Suprapubic skin (tissue), 3 donors: Measurements from ENCODE around the gene PDGFC.

Experiments used
- EP300 ChIP-seq: sonication (generic); formaldehyde crosslinking; IDR thresholded peaks from one replicate; pipeline ENCODE4 v1.6.1; 2017; ENCODE audit warnings: antibody characterized with exemption
- POLR2A ChIP-seq, 2 donors: fragments of 450-650 bp; IDR thresholded peaks; one replicate each; pipeline ENCODE4 v1.6.1; 2017; ENCODE audit warnings: antibody characterized with exemption in 2 of 2, mild to moderate bottlenecking in 2 of 2, moderate library complexity in 2 of 2
- TF ChIP-seq, protein P1 (sequence below), 2 donors: fragments of 200-600 bp in 1 of 2; fragments of 450-650 bp in 1 of 2; sonication (generic) in 1 of 2; IDR thresholded peaks; one replicate each; pipeline ENCODE4 v1.5.1; 2016 to 2019; ENCODE audit warnings: antibody characterized with exemption in 2 of 2, mild to moderate bottlenecking in 1 of 2, moderate library complexity in 1 of 2

DNA sequence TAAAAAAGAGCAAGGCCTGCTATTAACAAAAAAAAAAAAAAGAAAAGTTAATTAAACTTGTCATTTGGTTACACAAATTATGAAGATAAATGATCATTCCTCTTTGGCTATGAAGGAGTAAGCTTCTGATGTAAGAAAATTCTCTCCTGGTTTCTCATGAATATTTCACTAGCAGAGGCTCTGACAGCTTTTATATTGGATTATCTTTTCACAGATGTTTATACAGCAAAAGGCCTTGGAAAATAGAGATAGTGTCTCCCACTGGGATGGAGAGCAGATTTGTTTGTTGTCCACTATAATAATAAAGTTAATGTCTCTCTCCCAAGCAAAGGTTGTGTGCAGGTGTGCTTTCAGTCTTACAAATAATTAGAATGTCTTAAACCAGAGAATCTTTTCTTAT, 40.7 kb upstream of the PDGFC start:
- no peak for TF ChIP-seq POLR2A (IDR thresholded peaks at IDR 0.05)
- TF ChIP-seq, protein P1, sequence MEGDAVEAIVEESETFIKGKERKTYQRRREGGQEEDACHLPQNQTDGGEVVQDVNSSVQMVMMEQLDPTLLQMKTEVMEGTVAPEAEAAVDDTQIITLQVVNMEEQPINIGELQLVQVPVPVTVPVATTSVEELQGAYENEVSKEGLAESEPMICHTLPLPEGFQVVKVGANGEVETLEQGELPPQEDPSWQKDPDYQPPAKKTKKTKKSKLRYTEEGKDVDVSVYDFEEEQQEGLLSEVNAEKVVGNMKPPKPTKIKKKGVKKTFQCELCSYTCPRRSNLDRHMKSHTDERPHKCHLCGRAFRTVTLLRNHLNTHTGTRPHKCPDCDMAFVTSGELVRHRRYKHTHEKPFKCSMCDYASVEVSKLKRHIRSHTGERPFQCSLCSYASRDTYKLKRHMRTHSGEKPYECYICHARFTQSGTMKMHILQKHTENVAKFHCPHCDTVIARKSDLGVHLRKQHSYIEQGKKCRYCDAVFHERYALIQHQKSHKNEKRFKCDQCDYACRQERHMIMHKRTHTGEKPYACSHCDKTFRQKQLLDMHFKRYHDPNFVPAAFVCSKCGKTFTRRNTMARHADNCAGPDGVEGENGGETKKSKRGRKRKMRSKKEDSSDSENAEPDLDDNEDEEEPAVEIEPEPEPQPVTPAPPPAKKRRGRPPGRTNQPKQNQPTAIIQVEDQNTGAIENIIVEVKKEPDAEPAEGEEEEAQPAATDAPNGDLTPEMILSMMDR (IDR thresholded peaks at IDR 0.05), result no peak
- TF ChIP-seq EP300, result no peak
